Measurements from ENCODE around the gene PCGF3. TPM values are rescaled to one million over a fixed set of nuclear protein-coding genes. Genes with fewer than 3 reads are reported as not detected.

The PCGF3 gene
- total and polyA plus RNA-seq, 3 donors from 2014 or later = 37.3 to 84.8 (median 84.2) TPM

DNA sequence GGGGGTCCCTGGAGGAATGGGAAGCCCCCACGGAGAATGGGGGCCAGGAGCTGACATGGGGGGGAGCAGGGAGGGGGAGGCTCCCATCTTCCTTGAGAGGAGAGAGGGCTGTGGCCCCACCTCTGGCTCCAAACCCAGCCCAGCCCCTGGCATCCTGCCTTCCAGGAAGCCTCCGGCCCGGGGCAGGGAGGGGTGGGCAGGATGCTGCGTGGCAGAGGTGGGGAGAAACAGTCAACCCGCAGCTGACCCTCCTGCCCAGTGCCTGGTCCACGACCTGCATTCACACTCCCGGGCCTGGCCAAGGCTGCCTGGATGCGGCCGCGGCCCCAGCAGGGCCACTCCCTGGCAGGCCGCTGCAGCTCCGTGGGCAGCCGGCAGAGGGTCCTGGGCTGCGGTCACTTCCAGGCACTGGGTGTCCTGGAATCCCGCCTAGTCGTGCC is 81.2 kb downstream of the PCGF3 start:
- intact Hi-C loops (cut with DNase I; ENCODE audit: low total_unique reads) = no loop called here
- Histone ChIP-seq H3K27ac (peak overlapping the region; percentile 31 to 50), H3K4me3 (peak overlapping the region; percentile 44 to 54)

GRCh38 chr4:787561-787981 is 81.9 kb downstream of the PCGF3 start:
- DNase-seq = no peak
- Histone ChIP-seq H3K36me3 (ENCODE audit: low read depth, missing control alignments) (no peaks in the 10 kb centered on the region), H3K27ac (no peak overlapping the region), H3K4me1 (peaks cover 19% of the 10 kb centered on the region), H3K4me3 (no peak overlapping the region), H3K9me3 (no peaks in the 10 kb centered on the region), H3K27me3 (no peaks in the 10 kb centered on the region)
- WGBS, 2 donors = 57 to 70% methylated on average over 12 to 16 of the region's 16 CpGs
- TF ChIP-seq POLR2A (IDR thresholded peaks at IDR 0.05) (no peak), CTCF (IDR thresholded peaks at IDR 0.05) (no peak)
- intact Hi-C loops (cut with DNase I; ENCODE audit: low total_unique reads) = no loop called here

More for the DNA sequence above, 81.2 kb downstream of the PCGF3 start:
- TF ChIP-seq POLR2A (IDR thresholded peaks at IDR 0.05) (no peak), CTCF (IDR thresholded peaks at IDR 0.05) (no peak)
- Histone ChIP-seq H3K4me1 (peaks cover 18% of the 10 kb centered on the region), H3K36me3 (ENCODE audit: low read depth, missing control alignments) (no peaks in the 10 kb centered on the region), H3K9me3 (no peaks in the 10 kb centered on the region), H3K27me3 (no peaks in the 10 kb centered on the region)
- DNase-seq = no peak
- 0 to 46% methylated on average over 1 to 16 of the region's 16 CpGs for WGBS, 2 donors

- no peak for DNase-seq
- Histone ChIP-seq H3K27ac (no peak overlapping the region), H3K4me3 (no peak overlapping the region), H3K27me3 (no peaks in the 10 kb centered on the region), H3K4me1 (peaks cover 18% of the 10 kb centered on the region), H3K36me3 (ENCODE audit: low read depth, missing control alignments) (no peaks in the 10 kb centered on the region), H3K9me3 (no peaks in the 10 kb centered on the region)
- intact Hi-C loops (cut with DNase I; ENCODE audit: low total_unique reads) = no loop called here
- WGBS, 2 donors = 90 to 94% methylated on average over 9 to 19 of the region's 19 CpGs
- TF ChIP-seq CTCF (IDR thresholded peaks at IDR 0.05) (no peak), POLR2A (IDR thresholded peaks at IDR 0.05) (no peak)
Observed at GRCh38 chr4:788006-788635, 82.5 kb downstream of the PCGF3 start.

- WGBS, 2 donors = 63 to 65% methylated on average over 7 to 16 of the region's 18 CpGs
- DNase-seq = peak; percentile 69
- Histone ChIP-seq H3K36me3 (ENCODE audit: low read depth, missing control alignments) (no peaks in the 10 kb centered on the region), H3K9me3 (no peaks in the 10 kb centered on the region), H3K4me1 (peaks cover 15% of the 10 kb centered on the region), H3K27ac (no peak overlapping the region), H3K4me3 (no peak overlapping the region), H3K27me3 (no peaks in the 10 kb centered on the region)
- intact Hi-C loops (cut with DNase I; ENCODE audit: low total_unique reads) = no loop called here
- TF ChIP-seq POLR2A (IDR thresholded peaks at IDR 0.05) (no peak), CTCF (IDR thresholded peaks at IDR 0.05) (no peak)
Observed at GRCh38 chr4:788636-789297, 83.1 kb downstream of the PCGF3 start.

All from testis (tissue), 3 donors.